Transverse colon (tissue), 3 donors: Measurements from ENCODE around the gene TRPM3.

Source experiments
- EP300 ChIP-seq: sonication (generic); formaldehyde crosslinking; IDR thresholded peaks from one replicate; pipeline ENCODE4 v1.6.1; 2017; ENCODE audit warnings: antibody characterized with exemption, low read depth
- POLR2A ChIP-seq: fragments of 450-650 bp; IDR thresholded peaks from one replicate; pipeline ENCODE4 v1.6.1; 2016; ENCODE audit warnings: antibody characterized with exemption, mild to moderate bottlenecking, moderate library complexity
- TF ChIP-seq, protein P1 (sequence below), 5 experiments: fragments of 200-600 bp in 3 of 5; fragments of 450-650 bp in 2 of 5; sonication (generic) in 3 of 5; IDR thresholded peaks; 1 replicate in 2 of 5; 2 replicates in 3 of 5; pipeline ENCODE4 v1.5.1; 2016 to 2017; ENCODE audit warnings: antibody characterized with exemption in 5 of 5, inconsistent platforms in 3 of 5, mild to moderate bottlenecking in 2 of 5, moderate library complexity in 1 of 5

DNA sequence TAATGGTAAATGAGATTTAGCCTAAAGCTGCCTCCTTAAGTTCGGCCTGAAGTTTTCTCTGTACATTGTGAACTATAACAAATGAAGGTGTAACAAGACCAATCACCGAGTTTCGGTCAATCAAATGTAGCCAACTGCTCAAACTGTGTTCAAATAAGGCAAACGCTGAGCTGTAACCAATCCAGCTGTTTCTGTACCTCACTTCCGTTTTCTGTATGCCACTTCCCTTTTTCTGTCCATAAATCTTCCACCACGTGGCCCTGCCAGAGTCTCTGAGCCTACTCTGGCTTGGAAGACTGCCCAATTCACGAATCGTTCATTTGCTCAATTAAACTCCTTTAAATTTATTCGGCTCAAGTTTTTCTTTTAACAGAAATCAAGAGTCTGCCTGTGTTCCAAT lies 513.5 kb downstream of the TRPM3 start:
- TF ChIP-seq, protein P1, sequence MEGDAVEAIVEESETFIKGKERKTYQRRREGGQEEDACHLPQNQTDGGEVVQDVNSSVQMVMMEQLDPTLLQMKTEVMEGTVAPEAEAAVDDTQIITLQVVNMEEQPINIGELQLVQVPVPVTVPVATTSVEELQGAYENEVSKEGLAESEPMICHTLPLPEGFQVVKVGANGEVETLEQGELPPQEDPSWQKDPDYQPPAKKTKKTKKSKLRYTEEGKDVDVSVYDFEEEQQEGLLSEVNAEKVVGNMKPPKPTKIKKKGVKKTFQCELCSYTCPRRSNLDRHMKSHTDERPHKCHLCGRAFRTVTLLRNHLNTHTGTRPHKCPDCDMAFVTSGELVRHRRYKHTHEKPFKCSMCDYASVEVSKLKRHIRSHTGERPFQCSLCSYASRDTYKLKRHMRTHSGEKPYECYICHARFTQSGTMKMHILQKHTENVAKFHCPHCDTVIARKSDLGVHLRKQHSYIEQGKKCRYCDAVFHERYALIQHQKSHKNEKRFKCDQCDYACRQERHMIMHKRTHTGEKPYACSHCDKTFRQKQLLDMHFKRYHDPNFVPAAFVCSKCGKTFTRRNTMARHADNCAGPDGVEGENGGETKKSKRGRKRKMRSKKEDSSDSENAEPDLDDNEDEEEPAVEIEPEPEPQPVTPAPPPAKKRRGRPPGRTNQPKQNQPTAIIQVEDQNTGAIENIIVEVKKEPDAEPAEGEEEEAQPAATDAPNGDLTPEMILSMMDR (IDR thresholded peaks at IDR 0.05) = no peak
- TF ChIP-seq POLR2A (no peak), EP300 (no peak)
